Measurements from ENCODE around the gene EDA. TPM values are rescaled to one million over a fixed set of nuclear protein-coding genes. Genes with fewer than 3 reads are reported as not detected.
A peak's percentile ranks its signal among the peaks of the same experiment; 100 is the strongest.

EDA gene
- total and polyA plus RNA-seq, 2 of the 13 experiments (the other 11 are each of a cell fraction or from before 2014, with no cell fraction given): 8.8 to 11.2 TPM

DNA sequence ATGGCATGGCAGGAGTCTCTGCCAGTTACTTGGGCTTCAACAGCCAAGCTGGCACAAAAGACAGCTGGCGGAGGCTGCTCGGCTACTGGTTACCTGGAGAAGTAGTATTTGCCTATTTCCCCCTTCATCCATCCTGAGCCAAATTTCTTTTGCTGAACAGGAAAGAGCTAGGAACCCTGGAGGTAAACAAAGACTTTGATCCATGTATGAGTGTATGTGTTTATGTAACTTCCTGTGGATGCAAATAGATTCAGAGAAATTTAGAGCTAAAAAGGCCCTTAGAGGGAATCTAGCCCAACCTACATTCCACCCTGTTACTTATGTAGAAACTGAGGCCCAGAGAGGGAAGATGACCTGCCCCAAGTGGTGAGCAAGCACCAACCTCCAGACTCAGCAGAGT is 422.6 kb downstream of the EDA start:
- intact Hi-C loops (cut with micrococcal nuclease; ENCODE audit: unreplicated experiment): no loop called here
- in situ Hi-C loops (cut with HindIII; ENCODE audit: extremely low pct_ligation_motif_present, low pct_unique_long_range_greater_than_20kb): loop anchor here (10.0 kb wide), 1 partner anchor 56 kb away; no protein-coding TSS in a partner anchor
- CTCF ChIA-PET (ENCODE audit: low intra/inter-chr PET ratio, low total read pairs): no interaction called here
- no peak overlapping the region for H3K9ac ChIP-seq (ENCODE audit: insufficient read depth, low read depth, low read length)
- WGBS (ENCODE audit: low lambda C conversion rate): no CpG with 5 or more reads among the region's 2 CpGs
- BruUV-seq (replicated peaks): no TSS peak
- peak; percentile 47 for FAIRE-seq
- H2AFZ ChIP-seq (ENCODE audit: low read length): no peak overlapping the region
- peak; percentile 76 for ATAC-seq
- H3K36me3 ChIP-seq (replicated peaks in 1 of 2; ENCODE audit: control insufficient read depth in 1 of 2, insufficient read depth in 2 of 2, low read length in 2 of 2): no peaks in the 10 kb centered on the region
- H3K4me3 ChIP-seq (replicated peaks in 1 of 3; ENCODE audit: insufficient read depth in 1 of 3, low read depth in 2 of 3, low read length in 3 of 3): no peak overlapping the region
- no peaks in the 10 kb centered on the region for H3K27me3 ChIP-seq (ENCODE audit: control insufficient read depth in 1 of 2, insufficient read depth in 2 of 2, low read length in 2 of 2)
- H3K4me2 ChIP-seq (ENCODE audit: low read depth, low read length): peak overlapping the region; percentile 27; the same call in 1 of the 2 replicates
- no peaks in the 10 kb centered on the region for H4K20me1 ChIP-seq (ENCODE audit: insufficient read depth, low read length)
- no peaks in the 10 kb centered on the region for H3K9me3 ChIP-seq (ENCODE audit: low read length)
- H3K4me1 ChIP-seq (ENCODE audit: insufficient read depth, low read length): peaks cover 17% of the 10 kb centered on the region
- POLR2A ChIA-PET: no interaction called here
- no peak overlapping the region for H3K27ac ChIP-seq (ENCODE audit: extremely low read length, insufficient read depth, low read length)
- peak; percentile 48 for DNase-seq (ENCODE audit: low spot score)
- H3K79me2 ChIP-seq (ENCODE audit: insufficient read depth, low read length): no peaks in the 10 kb centered on the region
- no peak for TF ChIP-seq SMARCE1 (IDR thresholded peaks at IDR 0.05; ENCODE audit: borderline replicate concordance)
- TF ChIP-seq, protein P1, sequence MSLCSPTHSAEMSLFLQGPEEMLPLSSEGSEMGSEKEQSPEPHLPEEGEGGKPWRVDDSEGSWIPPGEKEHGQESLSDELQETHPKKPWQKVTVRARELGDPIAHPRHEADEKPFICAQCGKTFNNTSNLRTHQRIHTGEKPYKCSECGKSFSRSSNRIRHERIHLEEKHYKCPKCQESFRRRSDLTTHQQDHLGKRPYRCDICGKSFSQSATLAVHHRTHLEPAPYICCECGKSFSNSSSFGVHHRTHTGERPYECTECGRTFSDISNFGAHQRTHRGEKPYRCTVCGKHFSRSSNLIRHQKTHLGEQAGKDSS (CRISPR knock-in tag; IDR thresholded peaks at IDR 0.05; ENCODE audit: borderline replicate concordance, low read depth): no peak
- TF ChIP-seq FOSL1 (CRISPR knock-in tag; IDR thresholded peaks at IDR 0.05; ENCODE audit: borderline replicate concordance): no peak
- peak; percentile 75 for TF ChIP-seq FOXA3 (CRISPR knock-in tag; IDR thresholded peaks at IDR 0.05)
- TF ChIP-seq IRF2 (CRISPR knock-in tag; IDR thresholded peaks at IDR 0.05): no peak
- no peak for TF ChIP-seq GTF2F1 (IDR thresholded peaks at IDR 0.05; ENCODE audit: low read length)
- no peak for TF ChIP-seq ZXDC (CRISPR knock-in tag; IDR thresholded peaks at IDR 0.05)
- TF ChIP-seq JUND (CRISPR knock-in tag; IDR thresholded peaks at IDR 0.05): no peak
- TF ChIP-seq POGZ (CRISPR knock-in tag; IDR thresholded peaks at IDR 0.05): 0 out of 2 replicates have a peak, but pooled peaks have one; percentile 25
- TF ChIP-seq YEATS2 (CRISPR knock-in tag; IDR thresholded peaks at IDR 0.05; ENCODE audit: borderline replicate concordance): no peak
- no peak for TF ChIP-seq ZNF576 (CRISPR knock-in tag; IDR thresholded peaks at IDR 0.05)
- no peak for TF ChIP-seq ELK4 (CRISPR knock-in tag; IDR thresholded peaks at IDR 0.05; ENCODE audit: borderline replicate concordance)
- TF ChIP-seq FOXP4 (CRISPR knock-in tag; IDR thresholded peaks at IDR 0.05): 0 out of 2 replicates have a peak, but pooled peaks have one; percentile 37
- no peak for TF ChIP-seq MTA1 (CRISPR knock-in tag; IDR thresholded peaks at IDR 0.05; ENCODE audit: borderline replicate concordance)
- TF ChIP-seq SMARCC2 (IDR thresholded peaks at IDR 0.05): no peak
- no peak for TF ChIP-seq MIER3 (CRISPR knock-in tag; IDR thresholded peaks at IDR 0.05; ENCODE audit: borderline replicate concordance)
- no peak for TF ChIP-seq ZBTB7B (CRISPR knock-in tag; IDR thresholded peaks at IDR 0.05)
- TF ChIP-seq, protein P2, sequence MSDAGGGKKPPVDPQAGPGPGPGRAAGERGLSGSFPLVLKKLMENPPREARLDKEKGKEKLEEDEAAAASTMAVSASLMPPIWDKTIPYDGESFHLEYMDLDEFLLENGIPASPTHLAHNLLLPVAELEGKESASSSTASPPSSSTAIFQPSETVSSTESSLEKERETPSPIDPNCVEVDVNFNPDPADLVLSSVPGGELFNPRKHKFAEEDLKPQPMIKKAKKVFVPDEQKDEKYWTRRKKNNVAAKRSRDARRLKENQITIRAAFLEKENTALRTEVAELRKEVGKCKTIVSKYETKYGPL (CRISPR knock-in tag; IDR thresholded peaks at IDR 0.05): no peak
- TF ChIP-seq FOSL2 (CRISPR knock-in tag; IDR thresholded peaks at IDR 0.05): peak; percentile 48; the same call in 1 of the 2 replicates
